GM12878 (cell line): ENCODE data around the gene AGRN.

ENCODE experiments used
- CEBPB ChIP-seq, 2 experiments: fragments of 150-350 bp in 1 of 2; IDR thresholded peaks; 2 replicates each; pipeline ENCODE4 v1.6.1; 2012 to 2014; ENCODE audit warnings: low read depth in 2 of 2, low read length in 2 of 2, borderline replicate concordance in 1 of 2, inconsistent platforms in 1 of 2
- CHD1 ChIP-seq: IDR thresholded peaks from 2 replicates; pipeline ENCODE4 v1.6.1; 2012; ENCODE audit warnings: low read depth, low read length, improper control_type of control experiment
- CREB1 ChIP-seq: IDR thresholded peaks from 2 replicates; pipeline ENCODE4 v1.6.1; 2012; ENCODE audit warnings: low read depth, mild to moderate bottlenecking, inconsistent platforms
- EP300 ChIP-seq, 2 experiments: fragments of 150-350 bp in 1 of 2; IDR thresholded peaks; 2 replicates each; pipeline ENCODE4 v1.6.1; 2011 to 2012; ENCODE audit warnings: low read depth in 2 of 2, low read length in 2 of 2, borderline replicate concordance in 1 of 2, improper control_type of control experiment in 1 of 2, inconsistent platforms in 1 of 2; ENCODE audit not compliant: control insufficient read depth in 1 of 2
- POLR2A ChIP-seq: IDR thresholded peaks from 2 replicates; pipeline ENCODE4 v1.6.1; 2011; ENCODE audit warnings: low read depth, mild to moderate bottlenecking, low read length
- TF ChIP-seq, protein P1 (sequence below): fragments of 450-650 bp; IDR thresholded peaks from 2 replicates; pipeline ENCODE4 v1.6.1; 2014; ENCODE audit warnings: mild to moderate bottlenecking
- TF ChIP-seq, protein P2 (sequence below), 3 experiments: IDR thresholded peaks in 2 of 3; conservative IDR thresholded peaks in 1 of 3; 2 replicates each; pipeline ENCODE4 v1.5.1; 2011; ENCODE audit warnings: low read depth in 3 of 3, low read length in 3 of 3, mild to moderate bottlenecking in 3 of 3, control low read depth in 2 of 3, moderate library complexity in 2 of 3, inconsistent platforms in 1 of 3, mixed read lengths in 1 of 3; ENCODE audit not compliant: control insufficient read depth in 2 of 3, insufficient read depth in 1 of 3; ENCODE audit errors: extremely low read depth in 1 of 3
- TF ChIP-seq, protein P3 (sequence below): fragments of 450-650 bp; IDR thresholded peaks from 2 replicates; pipeline ENCODE4 v1.6.1; 2017; ENCODE audit warnings: mild to moderate bottlenecking, low read depth, inconsistent platforms; ENCODE audit not compliant: poor library complexity, severe bottlenecking

DNA sequence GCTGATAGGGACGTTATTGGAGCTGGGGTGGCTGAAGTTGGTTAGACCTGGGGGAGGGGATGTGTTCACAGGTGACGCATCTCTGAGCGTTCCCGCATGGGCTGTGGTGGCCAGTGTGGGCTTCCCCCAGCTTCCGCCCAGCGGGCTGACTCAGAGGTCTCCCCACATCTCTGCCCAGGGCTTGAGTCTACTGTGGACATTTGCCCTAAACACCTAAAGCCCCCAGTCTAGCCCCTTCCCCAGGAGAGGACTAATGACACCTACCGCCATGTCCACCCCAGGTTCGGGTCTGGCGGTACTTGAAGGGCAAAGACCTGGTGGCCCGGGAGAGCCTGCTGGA, 2.0 kb downstream of the AGRN start:
- TF ChIP-seq POLR2A, result no peak
- TF ChIP-seq, protein P1, sequence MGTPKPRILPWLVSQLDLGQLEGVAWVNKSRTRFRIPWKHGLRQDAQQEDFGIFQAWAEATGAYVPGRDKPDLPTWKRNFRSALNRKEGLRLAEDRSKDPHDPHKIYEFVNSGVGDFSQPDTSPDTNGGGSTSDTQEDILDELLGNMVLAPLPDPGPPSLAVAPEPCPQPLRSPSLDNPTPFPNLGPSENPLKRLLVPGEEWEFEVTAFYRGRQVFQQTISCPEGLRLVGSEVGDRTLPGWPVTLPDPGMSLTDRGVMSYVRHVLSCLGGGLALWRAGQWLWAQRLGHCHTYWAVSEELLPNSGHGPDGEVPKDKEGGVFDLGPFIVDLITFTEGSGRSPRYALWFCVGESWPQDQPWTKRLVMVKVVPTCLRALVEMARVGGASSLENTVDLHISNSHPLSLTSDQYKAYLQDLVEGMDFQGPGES, result no peak
- no peak for TF ChIP-seq EP300 (IDR thresholded peaks at IDR 0.05; ENCODE audit: borderline replicate concordance in 1 of 2, control insufficient read depth in 1 of 2, low read depth in 2 of 2, low read length in 2 of 2)
- TF ChIP-seq, protein P2, sequence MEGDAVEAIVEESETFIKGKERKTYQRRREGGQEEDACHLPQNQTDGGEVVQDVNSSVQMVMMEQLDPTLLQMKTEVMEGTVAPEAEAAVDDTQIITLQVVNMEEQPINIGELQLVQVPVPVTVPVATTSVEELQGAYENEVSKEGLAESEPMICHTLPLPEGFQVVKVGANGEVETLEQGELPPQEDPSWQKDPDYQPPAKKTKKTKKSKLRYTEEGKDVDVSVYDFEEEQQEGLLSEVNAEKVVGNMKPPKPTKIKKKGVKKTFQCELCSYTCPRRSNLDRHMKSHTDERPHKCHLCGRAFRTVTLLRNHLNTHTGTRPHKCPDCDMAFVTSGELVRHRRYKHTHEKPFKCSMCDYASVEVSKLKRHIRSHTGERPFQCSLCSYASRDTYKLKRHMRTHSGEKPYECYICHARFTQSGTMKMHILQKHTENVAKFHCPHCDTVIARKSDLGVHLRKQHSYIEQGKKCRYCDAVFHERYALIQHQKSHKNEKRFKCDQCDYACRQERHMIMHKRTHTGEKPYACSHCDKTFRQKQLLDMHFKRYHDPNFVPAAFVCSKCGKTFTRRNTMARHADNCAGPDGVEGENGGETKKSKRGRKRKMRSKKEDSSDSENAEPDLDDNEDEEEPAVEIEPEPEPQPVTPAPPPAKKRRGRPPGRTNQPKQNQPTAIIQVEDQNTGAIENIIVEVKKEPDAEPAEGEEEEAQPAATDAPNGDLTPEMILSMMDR (IDR thresholded peaks at IDR 0.05 in 2 of 3, conservative IDR thresholded peaks at IDR 0.05 in 1 of 3; ENCODE audit: control insufficient read depth in 2 of 3, extremely low read depth in 1 of 3, insufficient read depth in 1 of 3, low read depth in 3 of 3, low read length in 3 of 3), result no peak
- no peak for TF ChIP-seq CREB1
- TF ChIP-seq, protein P3, sequence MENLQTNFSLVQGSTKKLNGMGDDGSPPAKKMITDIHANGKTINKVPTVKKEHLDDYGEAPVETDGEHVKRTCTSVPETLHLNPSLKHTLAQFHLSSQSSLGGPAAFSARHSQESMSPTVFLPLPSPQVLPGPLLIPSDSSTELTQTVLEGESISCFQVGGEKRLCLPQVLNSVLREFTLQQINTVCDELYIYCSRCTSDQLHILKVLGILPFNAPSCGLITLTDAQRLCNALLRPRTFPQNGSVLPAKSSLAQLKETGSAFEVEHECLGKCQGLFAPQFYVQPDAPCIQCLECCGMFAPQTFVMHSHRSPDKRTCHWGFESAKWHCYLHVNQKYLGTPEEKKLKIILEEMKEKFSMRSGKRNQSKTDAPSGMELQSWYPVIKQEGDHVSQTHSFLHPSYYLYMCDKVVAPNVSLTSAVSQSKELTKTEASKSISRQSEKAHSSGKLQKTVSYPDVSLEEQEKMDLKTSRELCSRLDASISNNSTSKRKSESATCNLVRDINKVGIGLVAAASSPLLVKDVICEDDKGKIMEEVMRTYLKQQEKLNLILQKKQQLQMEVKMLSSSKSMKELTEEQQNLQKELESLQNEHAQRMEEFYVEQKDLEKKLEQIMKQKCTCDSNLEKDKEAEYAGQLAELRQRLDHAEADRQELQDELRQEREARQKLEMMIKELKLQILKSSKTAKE, result no peak
- no peak for TF ChIP-seq CEBPB (IDR thresholded peaks at IDR 0.05; ENCODE audit: borderline replicate concordance in 1 of 2, low read depth in 2 of 2, low read length in 2 of 2)
- TF ChIP-seq CHD1, result no peak
